Cortex of kidney (tissue), 1 donor: ENCODE measurements around the gene GDAP2.
"Not testable (repeated sequence)": the region's sequence is repeated elsewhere in the genome, so short reads cannot be mapped to it uniquely, and the experiment has no call there.

Experiments used
- DNase-seq: peaks from one replicate; lab custom pipeline; 2025; lab: John Stamatoyannopoulos, UW

Gene GDAP2

DNA sequence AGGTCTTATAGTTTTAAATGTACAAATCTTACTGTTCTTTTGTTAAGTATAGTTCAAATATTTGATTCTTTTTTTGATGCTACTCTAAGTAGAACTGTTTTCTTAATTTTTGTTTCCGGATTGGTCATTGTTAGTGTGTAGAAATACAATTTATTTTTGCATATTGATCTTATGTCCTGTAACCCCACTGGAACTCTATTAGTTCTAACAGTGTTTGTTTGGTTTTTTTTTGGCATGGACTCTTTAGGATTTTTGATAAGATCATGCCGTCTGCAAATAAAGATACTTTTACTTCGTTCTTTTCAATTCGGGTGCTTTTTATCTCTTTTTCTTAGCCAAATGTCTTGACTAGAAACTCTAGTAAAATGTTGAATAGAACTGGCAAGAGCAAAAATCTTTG, 26.5 kb downstream of the GDAP2 start:
- no peak for DNase-seq

DNA sequence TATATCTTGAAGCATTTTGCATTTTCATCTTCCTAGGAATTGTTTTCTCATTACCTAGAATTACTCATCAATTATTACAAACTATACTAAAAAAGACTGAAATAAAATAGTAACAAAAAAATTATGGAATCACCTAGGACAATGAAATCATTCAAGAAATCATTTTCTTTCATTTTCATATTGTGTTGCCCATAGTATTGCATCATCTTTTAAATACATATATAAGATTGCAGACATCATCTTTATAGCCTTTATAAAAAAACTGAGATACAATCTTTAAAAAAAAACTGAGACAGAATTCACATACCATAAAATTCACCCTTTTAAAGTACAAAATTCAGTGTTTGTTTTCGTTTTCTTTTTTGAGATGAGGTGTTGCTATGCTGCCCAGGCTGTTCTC, 29.6 kb downstream of the GDAP2 start:
- no peak for DNase-seq

DNA sequence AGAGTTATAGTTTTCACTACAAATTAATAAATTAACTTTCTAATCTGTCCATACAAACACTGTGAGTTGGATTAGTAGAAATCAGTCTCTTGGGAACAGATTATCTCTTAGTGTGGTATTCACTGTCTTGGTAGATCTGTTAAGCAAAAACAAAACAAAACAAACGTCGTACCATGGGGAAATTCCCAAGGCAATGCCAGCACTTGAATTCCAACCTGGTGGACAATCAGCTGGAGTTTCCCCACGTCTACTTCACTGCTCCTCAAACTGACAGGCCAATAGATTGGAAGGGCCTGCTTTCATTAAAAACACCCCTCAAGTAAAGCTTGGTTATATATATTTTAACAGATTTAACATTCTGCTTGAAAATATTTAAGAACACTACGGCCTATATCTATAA, 31.9 kb downstream of the GDAP2 start:
- no peak for DNase-seq

DNA sequence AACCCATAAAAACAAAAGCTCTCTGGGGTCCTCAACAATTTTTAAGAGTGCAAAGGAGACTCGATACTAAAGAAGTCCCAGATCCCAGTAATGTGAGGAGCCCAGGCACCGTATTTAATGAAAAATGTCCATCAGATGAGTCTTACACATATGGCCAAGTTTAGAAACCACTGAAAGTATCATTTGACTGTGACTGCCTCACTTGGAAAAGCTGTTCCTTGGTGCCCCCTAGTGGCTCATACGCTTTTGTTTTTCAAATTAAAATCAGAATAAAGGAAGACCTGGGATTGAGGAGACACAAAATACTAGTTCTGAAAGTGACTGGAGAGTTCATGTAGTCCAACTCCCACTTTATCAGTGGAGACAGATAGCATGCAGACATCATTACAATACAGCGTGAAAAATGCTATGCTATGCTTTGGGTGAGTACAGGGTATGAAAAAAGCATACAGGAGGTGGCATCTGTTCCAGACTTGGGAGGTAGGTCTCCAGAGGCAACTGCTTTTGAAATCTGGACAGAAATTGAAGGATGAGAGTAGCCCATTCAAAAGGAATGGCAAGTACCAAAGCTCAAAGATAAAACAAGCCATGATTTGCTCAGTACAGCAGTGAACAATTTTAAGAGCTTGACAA, 33.8 kb downstream of the GDAP2 start:
- DNase-seq: no peak

DNA sequence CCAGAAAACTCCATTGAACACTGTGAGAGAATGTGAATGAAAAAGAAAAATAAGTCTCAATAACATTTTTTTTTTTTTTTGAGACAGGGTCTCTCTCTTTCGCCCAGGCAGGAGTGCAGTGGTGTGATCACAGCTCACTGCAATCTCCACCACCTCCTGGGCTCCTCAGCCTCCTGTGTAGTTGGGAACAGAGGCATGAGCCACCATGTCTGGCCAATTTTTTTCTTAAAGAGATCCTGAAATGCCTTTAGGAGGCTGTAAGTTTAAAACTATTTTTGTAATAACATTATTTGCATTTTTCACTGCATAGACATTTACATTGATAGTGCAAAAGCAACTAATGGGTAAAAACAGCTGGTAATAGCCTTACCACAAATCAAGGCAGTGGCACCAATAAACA, 35.3 kb downstream of the GDAP2 start:
- DNase-seq: no peak

- DNase-seq: no peak
Observed at GRCh38 chr1:117892512-117892911, 36.9 kb downstream of the GDAP2 start.

GRCh38 chr1:117890452-117890851, 39.0 kb downstream of the GDAP2 start:
- DNase-seq: no peak

DNA sequence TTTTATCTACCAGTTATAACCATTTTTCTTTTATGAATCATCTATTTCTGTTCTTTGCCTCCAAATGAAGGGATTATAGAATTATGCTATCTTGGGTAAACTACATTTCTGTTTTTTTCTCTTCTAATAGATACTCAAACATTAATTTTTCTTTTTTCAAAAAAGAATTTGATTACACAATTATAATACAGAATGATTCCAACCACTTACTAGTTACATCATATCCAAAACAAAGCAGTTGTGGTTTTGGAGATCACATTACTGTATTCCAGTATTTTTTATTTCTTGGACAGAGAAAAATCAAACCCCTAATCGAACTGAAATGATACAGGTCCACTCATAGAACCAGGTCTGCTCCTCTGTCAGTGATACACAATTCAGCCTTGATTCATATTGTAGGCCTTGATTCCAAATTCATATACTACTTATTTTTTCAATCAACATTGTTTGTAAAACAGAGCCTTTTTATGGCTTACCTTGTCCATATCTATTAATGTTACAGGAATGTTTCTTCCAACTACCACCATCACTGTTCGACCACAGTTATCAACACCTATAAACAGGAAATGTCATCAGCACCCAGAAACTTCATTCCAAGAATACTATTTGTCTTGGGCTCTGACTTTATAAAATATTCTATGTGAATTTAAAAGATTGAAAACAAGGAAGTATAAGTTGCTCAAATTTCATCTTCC, 43.2 kb downstream of the GDAP2 start:
- no peak for DNase-seq

- DNase-seq: no peak
Observed at GRCh38 chr1:117883616-117884015, 45.8 kb downstream of the GDAP2 start.

GRCh38 chr1:117879284-117879683, 50.1 kb downstream of the GDAP2 start:
- no peak for DNase-seq

DNA sequence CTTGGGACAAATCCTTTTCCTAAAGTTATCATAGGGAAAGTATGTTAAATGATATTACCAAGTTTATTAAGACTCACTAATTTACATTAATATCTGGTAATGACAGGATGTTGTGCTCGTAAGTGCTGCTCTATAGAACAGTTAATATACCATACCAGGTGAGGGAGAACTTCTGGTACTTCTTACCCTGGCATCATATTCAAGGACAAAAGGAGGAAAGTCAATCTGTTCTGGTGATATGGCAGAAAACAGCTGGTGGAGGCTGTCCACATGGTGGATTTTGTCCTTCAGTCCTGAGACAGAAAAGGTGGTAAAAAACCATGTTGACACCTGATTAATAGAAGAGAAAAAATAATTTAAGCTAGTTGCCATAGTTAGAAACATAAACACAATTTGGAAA, 51.6 kb downstream of the GDAP2 start:
- no peak for DNase-seq

DNA sequence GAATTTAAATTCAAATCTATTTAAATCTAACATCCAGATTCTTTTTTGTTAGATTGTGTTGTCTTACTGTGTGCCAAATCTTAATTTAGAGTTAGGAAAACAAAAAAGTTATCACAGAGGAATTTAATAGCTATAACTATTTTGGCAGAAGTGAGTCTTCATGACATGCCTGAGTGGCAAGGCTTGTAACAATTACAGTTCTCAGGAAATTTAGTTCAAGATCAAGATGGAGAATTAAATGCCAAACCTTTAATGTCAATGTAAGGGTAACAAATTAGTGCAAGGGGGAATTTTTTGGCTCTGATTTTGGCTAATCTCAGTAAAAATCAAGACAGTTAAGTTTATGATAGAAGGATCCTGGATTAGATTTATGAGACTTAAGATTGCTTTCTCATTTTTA, 58.4 kb downstream of the GDAP2 start:
- no peak for DNase-seq

- no peak for DNase-seq
Observed at GRCh38 chr1:117861694-117862093, 67.7 kb downstream of the GDAP2 start.

DNA sequence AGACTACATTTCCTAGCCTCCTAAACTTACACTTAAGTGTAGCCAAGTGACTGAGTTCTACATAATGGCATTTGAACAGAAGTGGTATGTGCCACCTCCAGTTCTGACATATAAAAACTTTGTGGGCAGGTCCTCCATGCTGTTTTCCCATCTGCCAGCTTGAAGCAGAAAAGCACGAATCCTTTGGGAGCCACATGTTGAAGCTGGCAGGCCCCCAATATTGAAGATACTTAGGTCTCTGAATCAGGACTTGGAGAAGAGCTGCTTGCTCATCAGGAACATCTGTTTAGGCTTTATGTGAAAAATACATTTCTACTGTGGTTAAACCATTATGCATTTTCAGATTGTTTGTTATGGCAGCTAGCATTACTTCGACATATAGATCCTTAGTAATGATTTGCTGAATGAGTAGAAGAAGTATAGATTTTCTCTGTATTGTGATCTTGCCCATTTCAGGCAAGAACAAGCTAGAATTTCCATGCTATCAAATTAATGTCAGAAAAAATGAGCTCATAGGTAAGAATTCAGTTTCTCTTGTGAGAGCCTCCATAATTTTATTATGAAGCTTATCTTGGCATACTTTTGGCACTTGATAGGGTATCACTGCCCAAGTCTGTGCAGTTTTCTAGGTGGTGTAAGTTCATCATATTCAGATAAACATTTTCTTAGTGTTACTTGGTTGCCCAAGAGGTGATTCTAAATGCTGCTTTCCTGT, 68.4 kb downstream of the GDAP2 start:
- DNase-seq: no peak

- no peak for DNase-seq
Observed at GRCh38 chr1:117859901-117860300, 69.5 kb downstream of the GDAP2 start.

DNA sequence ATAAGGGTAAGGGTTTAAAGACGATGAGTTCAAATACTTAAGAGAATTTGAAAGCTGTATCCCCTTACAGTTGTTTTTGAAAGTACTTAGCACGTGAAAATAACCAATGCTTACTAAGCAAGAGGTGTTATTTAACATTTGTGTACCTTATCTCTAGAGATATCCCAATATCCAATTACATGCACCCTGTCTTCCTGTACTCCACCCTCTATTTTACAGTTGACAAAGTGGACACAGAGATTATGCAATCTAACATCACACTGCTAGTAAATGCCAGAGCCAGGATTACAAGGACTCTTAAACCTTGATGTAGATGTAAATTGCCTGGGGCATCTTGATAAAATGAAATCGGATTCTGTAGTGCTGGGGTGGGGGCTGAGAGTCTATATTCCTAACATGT, 72.0 kb downstream of the GDAP2 start:
- no peak for DNase-seq

DNA sequence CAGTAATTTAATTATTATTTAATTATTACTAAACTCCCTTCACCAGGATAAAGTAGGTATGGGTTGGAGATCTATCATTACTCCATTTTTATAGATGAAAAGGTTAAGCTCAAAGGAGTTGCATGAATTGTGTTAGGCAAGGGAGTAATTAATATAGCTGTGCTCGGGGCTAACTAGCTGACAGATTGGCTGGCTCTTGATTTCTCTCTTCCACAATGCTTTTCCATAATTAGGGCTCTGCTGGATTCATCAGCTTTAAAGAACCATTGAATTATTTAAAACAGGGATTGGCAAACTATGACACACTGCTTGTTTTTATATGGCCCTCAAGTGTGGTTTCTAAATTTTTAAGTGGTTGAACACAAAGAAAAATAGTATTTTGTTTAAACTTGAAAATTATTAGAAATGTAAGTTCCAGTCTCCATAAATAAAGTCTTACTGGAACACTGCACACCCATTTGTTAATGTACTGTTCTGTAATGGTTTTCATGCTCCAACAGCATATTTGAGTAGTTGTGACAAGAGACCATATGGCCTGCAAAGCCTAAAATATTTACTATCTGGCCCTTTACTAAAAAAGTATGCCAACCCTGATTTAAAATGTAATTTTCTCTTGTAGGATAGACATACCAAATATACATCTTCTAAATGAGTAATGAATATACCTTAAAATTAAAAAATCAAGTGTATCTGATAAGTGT, 76.4 kb downstream of the GDAP2 start:
- no peak for DNase-seq

DNA sequence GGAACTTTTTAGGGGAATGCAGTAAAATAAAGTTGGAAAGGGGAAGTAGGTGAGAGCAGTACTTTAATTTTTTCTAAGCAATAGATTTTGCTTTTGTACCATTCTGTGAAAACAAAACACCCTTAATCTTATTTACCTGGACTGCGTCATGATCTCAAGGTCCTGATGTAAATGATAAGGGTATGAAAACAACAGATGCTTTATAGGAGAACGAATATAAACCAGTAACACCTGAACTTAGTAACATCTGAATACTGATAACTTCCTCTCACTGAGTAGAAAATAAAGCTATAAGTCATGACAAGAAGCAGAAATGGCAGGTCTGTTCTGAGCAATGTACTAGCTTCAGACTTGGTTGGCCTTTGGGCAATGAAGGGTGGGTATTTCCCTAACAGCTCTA, 77.7 kb downstream of the GDAP2 start:
- DNase-seq: no peak

DNA sequence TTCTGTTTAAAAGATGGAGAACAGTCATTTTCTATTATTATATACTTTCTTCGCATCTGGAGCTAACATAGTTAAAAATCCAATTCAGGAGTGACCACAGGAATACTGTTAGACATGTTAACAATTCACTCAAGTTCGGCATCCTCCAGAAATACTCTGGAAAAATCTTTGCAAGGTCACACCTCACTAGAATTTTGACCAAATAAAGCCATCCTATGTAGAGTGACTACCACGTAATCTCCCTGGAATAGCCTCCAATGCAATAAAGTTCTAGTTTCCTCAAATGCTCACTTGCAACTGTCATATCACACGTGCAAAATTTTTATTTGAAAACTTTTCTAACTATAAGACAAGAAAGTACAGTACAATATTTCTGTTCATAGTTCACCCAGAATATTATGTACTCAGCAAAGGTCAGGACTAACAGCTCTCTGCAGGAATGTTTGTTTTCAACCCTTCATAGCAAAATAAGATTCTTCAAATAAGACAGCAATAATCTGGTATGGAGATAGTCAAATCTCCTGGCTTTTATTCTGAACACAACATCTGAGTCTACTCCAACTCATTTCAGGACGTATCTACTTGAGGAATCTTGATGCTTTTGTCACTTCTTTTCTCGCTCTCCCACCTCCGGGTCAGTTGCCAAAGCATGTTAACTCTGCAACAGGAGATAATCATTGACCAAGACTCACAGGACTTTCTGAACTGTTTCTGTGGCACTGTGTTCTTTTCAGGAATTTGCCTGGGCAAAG, 82.6 kb downstream of the GDAP2 start:
- DNase-seq: no peak

DNA sequence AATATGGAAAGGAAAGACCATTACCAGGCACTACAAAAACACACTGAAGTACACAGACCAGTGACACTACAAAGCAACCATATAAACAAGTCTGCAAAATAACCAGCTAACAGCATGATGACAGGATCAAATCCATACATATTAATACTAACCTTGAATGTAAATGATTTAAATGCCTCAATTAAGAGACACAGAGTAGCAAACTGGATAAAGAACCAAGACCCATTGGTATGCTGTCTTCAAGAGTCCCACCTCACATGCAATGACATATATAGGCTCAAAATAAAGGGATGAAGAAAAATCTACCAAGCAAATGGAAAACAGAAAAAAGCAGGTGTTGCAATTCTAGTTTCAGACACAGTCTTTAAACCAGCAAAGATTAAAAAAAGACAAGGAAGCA, 84.9 kb downstream of the GDAP2 start:
- not testable (repeated sequence) for DNase-seq

GRCh38 chr1:117843791-117844190, 85.6 kb downstream of the GDAP2 start:
- no peak for DNase-seq
